IPS DF 4.7 (cell line): ENCODE results near the gene FOXO1.

Source experiments
- DNase-seq: peaks from one replicate; pipeline ENCODE4 v3.0.0-alpha.2; 2013; ENCODE audit warnings: low spot score; ENCODE audit errors: extremely low read depth

FOXO1 gene

GRCh38 chr13:40549500-40550094, 116.8 kb downstream of the FOXO1 start:
- no peak for DNase-seq

DNA sequence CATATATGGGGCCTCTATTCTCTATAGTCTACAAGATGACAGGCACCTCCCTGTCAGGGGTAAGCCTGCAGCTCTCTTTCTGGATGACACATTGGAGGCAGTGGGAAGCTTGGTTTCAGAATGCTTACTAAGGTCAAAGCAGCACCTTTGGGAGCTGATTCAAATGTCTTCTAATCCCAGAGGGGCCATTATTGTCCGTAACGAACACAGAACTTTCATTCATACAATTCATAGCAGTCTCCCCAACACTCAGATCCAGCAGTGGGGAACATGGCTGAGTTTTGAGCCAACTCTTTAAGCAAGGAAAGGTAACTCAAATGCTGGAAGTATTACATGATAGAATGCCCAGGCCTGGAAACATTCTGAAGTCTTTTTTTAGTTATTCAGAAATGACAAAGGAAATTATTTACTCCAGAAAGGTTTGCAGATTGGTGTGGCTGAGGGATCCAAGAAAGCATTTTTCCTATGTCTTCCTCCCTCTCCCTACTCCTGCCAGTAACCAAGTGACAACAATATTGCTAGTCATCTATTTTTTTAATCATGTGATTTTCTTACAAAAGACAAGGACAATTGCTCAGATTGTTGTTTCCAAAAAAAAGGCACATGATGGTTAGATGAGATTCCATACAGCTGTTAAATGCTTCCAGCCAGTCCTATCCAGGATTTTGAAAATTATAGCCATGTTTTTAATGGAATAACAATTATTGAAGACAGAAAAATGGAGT, 118.7 kb downstream of the FOXO1 start:
- no peak for DNase-seq

GRCh38 chr13:40546047-40546446, 120.4 kb downstream of the FOXO1 start:
- no peak for DNase-seq

GRCh38 chr13:40540328-40541044, 126.0 kb downstream of the FOXO1 start:
- DNase-seq: peak; percentile 76

DNA sequence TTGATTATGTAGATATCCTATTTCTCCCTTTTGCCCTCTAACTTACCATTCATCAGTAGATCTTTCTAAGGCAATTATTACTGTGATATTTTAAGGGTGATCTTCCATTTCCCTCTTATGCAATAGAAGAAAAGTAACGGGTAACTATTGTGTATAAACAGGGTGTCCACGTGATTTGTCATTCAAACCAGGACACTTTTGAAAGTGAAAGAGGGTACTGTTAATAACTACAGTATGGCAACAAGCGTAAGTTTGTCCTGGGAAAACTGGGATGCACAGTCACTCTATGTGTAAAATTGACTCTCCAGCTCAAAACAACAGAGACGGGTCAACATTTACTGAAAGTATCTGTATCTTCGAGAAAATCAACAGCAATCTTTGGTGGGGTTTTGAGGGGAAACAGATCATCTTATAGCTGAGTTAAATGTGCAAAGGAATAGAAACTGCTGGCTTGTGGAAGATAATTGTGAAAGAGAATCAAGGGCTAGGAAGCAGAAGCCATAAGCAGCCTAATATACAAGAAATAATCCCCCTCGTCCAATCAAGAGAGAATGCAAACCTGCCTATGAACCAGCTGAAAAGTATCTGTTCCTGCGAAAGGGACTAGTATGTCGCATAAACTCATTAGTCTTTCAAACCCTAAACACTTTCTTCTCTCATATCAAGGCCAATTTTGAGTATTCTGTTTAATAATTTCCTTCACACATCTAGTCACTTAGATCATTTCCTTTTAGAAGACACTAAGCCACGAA, 126.7 kb downstream of the FOXO1 start:
- DNase-seq: no peak

DNA sequence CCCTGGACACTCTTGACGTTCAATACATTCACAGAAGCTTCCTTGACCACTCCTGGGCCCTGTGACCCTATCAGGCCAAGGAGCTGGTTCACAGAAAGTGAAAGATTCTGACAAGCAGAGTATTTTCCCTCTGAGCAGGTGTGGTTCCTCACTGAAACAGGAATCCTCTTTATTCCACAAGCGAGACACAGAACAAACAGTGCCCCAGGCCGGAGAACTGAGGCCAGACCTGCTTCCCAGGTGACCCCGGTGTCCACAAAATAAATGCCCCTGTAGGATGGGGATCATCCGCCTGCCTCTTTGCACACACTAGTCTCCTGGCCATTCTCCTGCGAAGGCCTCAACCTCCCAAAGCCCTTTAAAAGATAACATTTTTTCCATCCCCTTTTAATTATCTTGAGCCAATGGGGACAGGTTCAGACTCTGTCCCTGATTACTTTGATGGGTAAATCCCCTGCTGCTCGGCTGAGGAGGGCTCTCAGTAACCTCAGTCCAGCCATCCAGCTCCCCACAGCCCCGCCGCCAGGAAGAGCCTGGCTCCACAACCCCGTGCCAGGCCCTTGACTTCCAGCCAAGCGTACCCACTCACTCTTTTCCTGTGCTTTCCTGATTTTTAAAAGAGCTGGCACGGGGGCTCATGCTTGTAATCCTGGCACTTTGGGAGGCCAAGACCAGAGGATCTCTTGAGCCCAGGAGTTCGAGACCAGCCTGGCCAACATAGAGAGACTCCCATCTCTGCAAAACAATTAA, 129.1 kb downstream of the FOXO1 start:
- DNase-seq: no peak

- DNase-seq: no peak
Observed at GRCh38 chr13:40536443-40537113, 129.9 kb downstream of the FOXO1 start.

DNA sequence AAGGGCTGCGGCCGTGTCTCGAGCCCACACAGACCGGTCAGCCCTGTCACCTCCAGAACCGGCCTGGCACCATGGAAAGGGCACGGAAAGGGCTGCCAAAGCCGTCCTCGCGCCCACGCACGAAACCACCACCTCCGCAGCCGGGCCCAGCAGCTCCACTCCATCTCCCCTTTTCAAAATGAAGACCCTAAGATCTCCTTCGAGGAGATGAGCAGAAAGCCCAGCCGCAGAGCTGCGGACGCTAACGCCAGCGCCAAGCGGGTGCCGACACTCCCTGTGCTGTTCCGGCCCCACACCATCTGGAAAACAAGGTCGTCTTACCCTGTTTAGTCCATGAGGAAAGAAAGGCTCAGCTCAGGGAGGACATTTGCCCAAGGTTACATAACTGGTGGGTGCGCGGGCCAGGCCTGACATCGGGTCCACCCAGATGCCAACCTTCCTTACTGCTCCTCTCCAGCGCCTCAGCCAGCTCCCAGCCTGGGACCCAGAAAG, 131.1 kb downstream of the FOXO1 start:
- no peak for DNase-seq

- no peak for DNase-seq
Observed at GRCh38 chr13:40534456-40534855, 132.0 kb downstream of the FOXO1 start.

GRCh38 chr13:40533072-40533471, 133.4 kb downstream of the FOXO1 start:
- no peak for DNase-seq

GRCh38 chr13:40530961-40531360, 135.5 kb downstream of the FOXO1 start:
- DNase-seq: no peak

DNA sequence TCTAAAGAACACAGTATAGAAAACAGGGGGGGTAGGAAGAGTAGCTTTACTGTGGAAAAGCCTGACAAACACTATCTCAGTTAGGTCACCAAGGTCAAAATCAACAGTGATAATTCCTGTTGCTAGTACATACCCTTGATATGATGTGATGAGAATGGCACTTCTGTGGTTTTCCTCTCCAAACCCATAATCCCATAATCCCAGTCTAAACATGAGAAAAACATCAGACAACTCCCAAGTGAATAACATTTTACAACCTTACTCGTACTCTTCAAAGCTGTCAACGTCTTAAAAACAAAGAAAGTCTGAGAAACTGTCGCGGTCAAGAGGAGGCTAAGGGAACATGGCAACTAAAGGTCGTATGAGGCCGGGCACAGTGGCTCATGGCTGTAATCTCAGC, 137.6 kb downstream of the FOXO1 start:
- no peak for DNase-seq

DNA sequence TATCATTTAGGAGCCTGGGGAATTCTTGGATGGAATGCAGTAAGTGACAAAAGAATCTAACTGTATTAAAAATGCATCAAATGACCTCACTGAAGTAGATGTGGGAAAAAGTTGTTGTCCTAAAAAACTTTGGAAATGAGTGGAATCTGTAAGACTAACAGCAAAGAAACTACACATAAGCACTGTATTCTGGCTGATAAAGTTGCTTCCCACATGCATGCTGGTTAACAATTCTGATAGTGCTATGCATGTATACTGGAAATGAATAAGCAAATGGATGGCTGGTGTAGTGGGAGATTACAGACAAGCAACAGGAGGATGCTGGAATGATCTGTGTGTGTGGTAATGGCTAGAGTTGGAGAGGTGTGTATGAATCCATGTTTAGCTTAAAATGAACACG, 138.5 kb downstream of the FOXO1 start:
- no peak for DNase-seq

- DNase-seq: no peak
Observed at GRCh38 chr13:40522282-40522681, 144.2 kb downstream of the FOXO1 start.

- DNase-seq: no peak
Observed at GRCh38 chr13:40520916-40521315, 145.5 kb downstream of the FOXO1 start.

GRCh38 chr13:40519637-40520036, 146.8 kb downstream of the FOXO1 start:
- DNase-seq: no peak

DNA sequence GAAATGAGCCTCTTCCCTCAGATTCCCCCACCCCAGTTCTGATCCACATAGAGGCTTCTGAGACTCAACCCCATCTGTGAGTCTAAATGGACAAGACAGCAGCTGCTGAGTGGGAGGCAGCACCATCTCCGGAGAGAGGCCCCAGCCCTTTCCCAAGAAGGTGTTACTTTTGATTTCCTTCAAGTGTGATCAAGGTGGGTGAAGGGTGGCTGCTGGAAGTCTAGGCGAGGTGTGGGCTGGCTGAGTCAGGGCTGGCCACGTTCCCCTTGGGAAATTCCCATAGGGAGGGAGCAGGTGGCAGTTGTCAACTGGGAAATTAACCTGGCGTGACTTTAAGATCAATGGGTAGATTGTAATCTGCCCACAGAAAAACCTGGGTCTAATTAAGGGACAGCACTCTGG, 148.0 kb downstream of the FOXO1 start:
- DNase-seq: no peak

- no peak for DNase-seq
Observed at GRCh38 chr13:40517486-40518480, 148.7 kb downstream of the FOXO1 start.

DNA sequence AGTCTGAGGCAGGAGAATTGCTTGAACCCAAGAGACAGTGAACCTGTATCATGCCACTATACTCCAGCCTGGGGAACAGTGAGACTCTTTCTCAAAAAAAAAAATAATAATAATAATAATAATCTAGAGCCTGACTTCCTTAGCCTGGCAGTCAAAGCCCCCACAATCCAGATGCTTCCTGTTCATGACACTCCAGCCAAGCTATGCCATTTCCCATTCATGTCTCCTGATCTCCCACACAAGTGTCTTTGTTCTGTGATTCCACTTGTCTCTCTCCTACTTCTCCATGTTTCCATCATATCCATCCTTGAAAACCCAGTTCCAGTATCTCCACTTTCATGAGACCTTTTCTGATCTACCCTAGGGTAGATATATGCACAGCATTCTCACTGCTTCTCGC, 150.7 kb downstream of the FOXO1 start:
- DNase-seq: no peak
